GM23338 (cell line): Measurements from ENCODE around the gene CACNA2D3. TPM values are rescaled to one million over a fixed set of nuclear protein-coding genes. Genes with fewer than 3 reads are reported as not detected.

ENCODE experiments used
- ATAC-seq: fragments of 200-7000 bp; cut with Tn5 transposase; 3 replicates; pipeline ENCODE4 v1.9.1; 2020
- DNase-seq: peaks from one replicate; pipeline ENCODE4 v3.0.0-alpha.2; 2015; ENCODE audit warnings: low spot score
- H2AFZ ChIP-seq: fragments of 200-600 bp; sonication (generic); 2 replicates; pipeline ENCODE4 v1.8.0; 2016; ENCODE audit warnings: antibody characterized with exemption, mild to moderate bottlenecking, moderate library complexity
- H3F3A ChIP-seq: fragments of 200-600 bp; sonication (generic); replicated peaks from 2 replicates; pipeline ENCODE4 v1.8.0; 2017; ENCODE audit warnings: antibody characterized with exemption, mixed run types, low read depth
- H3K27ac ChIP-seq: fragments of 200-600 bp; sonication (generic); 2 replicates; pipeline ENCODE4 v1.6.1; 2016; ENCODE audit warnings: low read depth
- H3K27me3 ChIP-seq: fragments of 200-600 bp; sonication (generic); 2 replicates; pipeline ENCODE4 v1.8.0; 2016; ENCODE audit warnings: mild to moderate bottlenecking, mixed run types, moderate library complexity; ENCODE audit not compliant: insufficient read depth
- H3K36me3 ChIP-seq: fragments of 200-600 bp; sonication (generic); 2 replicates; pipeline ENCODE4 v1.8.0; 2016; ENCODE audit warnings: mild to moderate bottlenecking; ENCODE audit not compliant: insufficient read depth
- H3K4me1 ChIP-seq: fragments of 200-600 bp; sonication (generic); 2 replicates; pipeline ENCODE4 v1.8.0; 2016; ENCODE audit warnings: mild to moderate bottlenecking, moderate library complexity; ENCODE audit not compliant: insufficient read depth
- H3K4me2 ChIP-seq: fragments of 200-600 bp; sonication (generic); 2 replicates; pipeline ENCODE4 v1.7.1; 2017; ENCODE audit warnings: mixed run types
- H3K4me3 ChIP-seq: fragments of 200-600 bp; sonication (generic); 2 replicates; pipeline ENCODE4 v1.6.1; 2016; ENCODE audit warnings: mixed run types
- H3K79me2 ChIP-seq: fragments of 200-600 bp; sonication (generic); replicated peaks from 2 replicates; pipeline ENCODE4 v1.8.0; 2017; ENCODE audit warnings: mild to moderate bottlenecking; ENCODE audit not compliant: insufficient read depth
- H3K9me2 ChIP-seq: fragments of 200-600 bp; sonication (generic); 2 replicates; pipeline ENCODE4 v1.8.0; 2017; ENCODE audit not compliant: insufficient read depth
- H4K20me1 ChIP-seq: fragments of 200-600 bp; sonication (generic); replicated peaks from 2 replicates; pipeline ENCODE4 v1.8.0; 2017; ENCODE audit warnings: mild to moderate bottlenecking; ENCODE audit not compliant: insufficient read depth
- H3K27ac Mint-ChIP-seq: 2 replicates; pipeline ENCODE4 v1.8.0; 2020; ENCODE audit warnings: inconsistent platforms, mild to moderate bottlenecking, moderate library complexity, mixed read lengths
- H3K27me3 Mint-ChIP-seq: 3 replicates; pipeline ENCODE4 v1.8.0; 2022; ENCODE audit warnings: low read depth, mild to moderate bottlenecking, moderate library complexity, mixed read lengths, inconsistent platforms; ENCODE audit not compliant: insufficient read depth, poor library complexity
- H3K36me3 Mint-ChIP-seq: 3 replicates; pipeline ENCODE4 v1.8.0; 2021; ENCODE audit warnings: low read depth, mild to moderate bottlenecking, inconsistent platforms, moderate library complexity, mixed read lengths
- H3K4me1 Mint-ChIP-seq: 3 replicates; pipeline ENCODE4 v1.8.0; 2020; ENCODE audit warnings: mild to moderate bottlenecking, inconsistent platforms, mixed read lengths
- H3K4me3 Mint-ChIP-seq: 3 replicates; pipeline ENCODE4 v1.8.0; 2021; ENCODE audit warnings: moderate library complexity, mild to moderate bottlenecking, inconsistent platforms, mixed read lengths
- H3K9me3 Mint-ChIP-seq: 3 replicates; pipeline ENCODE4 v1.8.0; 2020; ENCODE audit warnings: moderate library complexity, mild to moderate bottlenecking, inconsistent platforms, mixed read lengths
- CREB1 ChIP-seq: fragments of 250-450 bp; sonication (Bioruptor Pico); IDR thresholded peaks from 2 replicates; pipeline ENCODE4 v1.5.0; 2020; ENCODE audit warnings: low read depth, mild to moderate bottlenecking, moderate library complexity
- EZH2 ChIP-seq: fragments of 200-600 bp; sonication (generic); IDR thresholded peaks from one replicate; pipeline ENCODE4 v1.8.0; 2017; ENCODE audit warnings: antibody characterized with exemption, mild to moderate bottlenecking, low read depth; ENCODE audit not compliant: unreplicated experiment
- EZH2phosphoT487 ChIP-seq: fragments of 200-600 bp; sonication (generic); IDR thresholded peaks from one replicate; pipeline ENCODE4 v1.8.1; 2018; ENCODE audit warnings: antibody characterized with exemption; ENCODE audit not compliant: unreplicated experiment
- JUNB ChIP-seq: IDR thresholded peaks from one replicate; pipeline ENCODE4 v1.6.1; 2016; ENCODE audit warnings: antibody characterized with exemption; ENCODE audit not compliant: unreplicated experiment
- NANOG ChIP-seq: IDR thresholded peaks from 2 replicates; pipeline ENCODE4 v1.6.1; 2016; ENCODE audit warnings: antibody characterized with exemption, borderline replicate concordance
- POLR2AphosphoS5 ChIP-seq: IDR thresholded peaks from 2 replicates; pipeline ENCODE4 v1.6.1; 2016; ENCODE audit warnings: antibody characterized with exemption, low read depth
- REST ChIP-seq: IDR thresholded peaks from one replicate; pipeline ENCODE4 v1.6.1; 2018; ENCODE audit warnings: antibody characterized with exemption; ENCODE audit not compliant: unreplicated experiment
- STAT1 ChIP-seq: IDR thresholded peaks from one replicate; pipeline ENCODE4 v1.6.1; 2016; ENCODE audit warnings: antibody characterized with exemption; ENCODE audit not compliant: unreplicated experiment
- ZNF114 ChIP-seq: fragments of 250-450 bp; sonication (Bioruptor Pico); IDR thresholded peaks from 2 replicates; pipeline ENCODE4 v1.5.0; 2020; ENCODE audit warnings: mild to moderate bottlenecking, moderate library complexity
- ZNF331 ChIP-seq: fragments of 250-450 bp; sonication (Bioruptor Pico); IDR thresholded peaks from 2 replicates; pipeline ENCODE4 v1.5.0; 2020; ENCODE audit warnings: low read depth, mild to moderate bottlenecking, moderate library complexity
- ZNF462 ChIP-seq: fragments of 250-450 bp; sonication (Bioruptor Pico); IDR thresholded peaks from 2 replicates; pipeline ENCODE4 v1.5.0; 2020; ENCODE audit warnings: mild to moderate bottlenecking, moderate library complexity
- polyA plus RNA-seq: library from polyadenylated mRNA; unstranded; fragments of >200 nt; fragmentation: Nextera tagmentation; extraction: Ambion mirVana; gene quantifications from 2 replicates; pipeline ENCODE4 v1.2.1, GENCODE V29; 2016
- total RNA-seq: library from RNA; depleted of rRNA; stranded (reverse); fragments of >200 nt; shearing (Covaris generic); gene quantifications from 2 replicates; pipeline ENCODE4 v1.2.3, GENCODE V29; 2014
- TF ChIP-seq, protein P1 (sequence below), 2 experiments: fragments of 200-600 bp in 1 of 2; sonication (generic) in 1 of 2; conservative IDR thresholded peaks; 2 replicates each; pipeline versions ENCODE4 v1.5.1 to v1.6.1; 2016 to 2017; ENCODE audit warnings: antibody characterized with exemption in 2 of 2, low read depth in 2 of 2, mild to moderate bottlenecking in 2 of 2, moderate library complexity in 1 of 2
- TF ChIP-seq, protein P2 (sequence below): IDR thresholded peaks from 2 replicates; pipeline ENCODE4 v1.6.1; 2016; ENCODE audit warnings: antibody characterized with exemption

The CACNA2D3 gene
- total and polyA plus RNA-seq, 2 experiments from 2014 or later, result 2.2 to 2.3 TPM

GRCh38 chr3:54776601-54777000 lies 654.2 kb downstream of the CACNA2D3 start:
- Histone ChIP-seq H2AFZ (no peak overlapping the region), H3K36me3 (no peaks in the 10 kb centered on the region), H3K9me2 (peaks cover 6% of the 10 kb centered on the region; the same call in 1 of the 2 replicates), H3K79me2 (no peaks in the 10 kb centered on the region), H3K4me3 (no peak overlapping the region), H3K4me1 (peaks cover 12% of the 10 kb centered on the region), H4K20me1 (no peaks in the 10 kb centered on the region), H3K27ac (no peak overlapping the region), H3F3A (no peaks in the 10 kb centered on the region), H3K4me2 (no peak overlapping the region), H3K27me3 (no peaks in the 10 kb centered on the region)
- no peak for ATAC-seq
- no peak for DNase-seq
- no peaks in the 10 kb centered on the region for H3K27me3 Mint-ChIP-seq
- no peak overlapping the region for H3K4me3 Mint-ChIP-seq
- H3K36me3 Mint-ChIP-seq, result peaks cover 4% of the 10 kb centered on the region
- H3K9me3 Mint-ChIP-seq, result no peaks in the 10 kb centered on the region; the same call in 2 of the 3 replicates
- peaks cover 20% of the 10 kb centered on the region for H3K4me1 Mint-ChIP-seq
- H3K27ac Mint-ChIP-seq, result no peak overlapping the region
- no peak for TF ChIP-seq JUNB
- TF ChIP-seq EZH2, result no peak
- TF ChIP-seq, protein P1, sequence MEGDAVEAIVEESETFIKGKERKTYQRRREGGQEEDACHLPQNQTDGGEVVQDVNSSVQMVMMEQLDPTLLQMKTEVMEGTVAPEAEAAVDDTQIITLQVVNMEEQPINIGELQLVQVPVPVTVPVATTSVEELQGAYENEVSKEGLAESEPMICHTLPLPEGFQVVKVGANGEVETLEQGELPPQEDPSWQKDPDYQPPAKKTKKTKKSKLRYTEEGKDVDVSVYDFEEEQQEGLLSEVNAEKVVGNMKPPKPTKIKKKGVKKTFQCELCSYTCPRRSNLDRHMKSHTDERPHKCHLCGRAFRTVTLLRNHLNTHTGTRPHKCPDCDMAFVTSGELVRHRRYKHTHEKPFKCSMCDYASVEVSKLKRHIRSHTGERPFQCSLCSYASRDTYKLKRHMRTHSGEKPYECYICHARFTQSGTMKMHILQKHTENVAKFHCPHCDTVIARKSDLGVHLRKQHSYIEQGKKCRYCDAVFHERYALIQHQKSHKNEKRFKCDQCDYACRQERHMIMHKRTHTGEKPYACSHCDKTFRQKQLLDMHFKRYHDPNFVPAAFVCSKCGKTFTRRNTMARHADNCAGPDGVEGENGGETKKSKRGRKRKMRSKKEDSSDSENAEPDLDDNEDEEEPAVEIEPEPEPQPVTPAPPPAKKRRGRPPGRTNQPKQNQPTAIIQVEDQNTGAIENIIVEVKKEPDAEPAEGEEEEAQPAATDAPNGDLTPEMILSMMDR (conservative IDR thresholded peaks at IDR 0.05; ENCODE audit: low read depth in 2 of 2), result no peak
- no peak for TF ChIP-seq ZNF331 (CRISPR knock-in tag)
- no peak for TF ChIP-seq STAT1
- no peak for TF ChIP-seq NANOG
- no peak for TF ChIP-seq ZNF114 (CRISPR knock-in tag)
- TF ChIP-seq CREB1 (CRISPR knock-in tag), result no peak
- TF ChIP-seq, protein P2, sequence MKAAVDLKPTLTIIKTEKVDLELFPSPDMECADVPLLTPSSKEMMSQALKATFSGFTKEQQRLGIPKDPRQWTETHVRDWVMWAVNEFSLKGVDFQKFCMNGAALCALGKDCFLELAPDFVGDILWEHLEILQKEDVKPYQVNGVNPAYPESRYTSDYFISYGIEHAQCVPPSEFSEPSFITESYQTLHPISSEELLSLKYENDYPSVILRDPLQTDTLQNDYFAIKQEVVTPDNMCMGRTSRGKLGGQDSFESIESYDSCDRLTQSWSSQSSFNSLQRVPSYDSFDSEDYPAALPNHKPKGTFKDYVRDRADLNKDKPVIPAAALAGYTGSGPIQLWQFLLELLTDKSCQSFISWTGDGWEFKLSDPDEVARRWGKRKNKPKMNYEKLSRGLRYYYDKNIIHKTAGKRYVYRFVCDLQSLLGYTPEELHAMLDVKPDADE, result no peak
- TF ChIP-seq REST, result no peak
- TF ChIP-seq POLR2AphosphoS5, result no peak
- no peak for TF ChIP-seq ZNF462 (CRISPR knock-in tag)
- TF ChIP-seq EZH2phosphoT487, result no peak
